ENCODE results near the gene SPATA4. TPM values are rescaled to one million over a fixed set of nuclear protein-coding genes. Genes with fewer than 3 reads are reported as not detected.

The SPATA4 gene
- total RNA-seq, 1 experiment from 2014 or later = not detected

- no peaks in the 10 kb centered on the region for H3K27me3 ChIP-seq (ENCODE audit: insufficient read depth, low read length)
- no peak for TF ChIP-seq CTCF (conservative IDR thresholded peaks at IDR 0.05)
- WGBS (ENCODE audit: extremely low coverage, insufficient read length, low lambda C conversion rate) = no CpG with 5 or more reads among the region's 1 CpG
- no peak overlapping the region for H3K9ac ChIP-seq (ENCODE audit: extremely low read depth, insufficient read length, low read length)
- H2BK15ac ChIP-seq (ENCODE audit: low read depth, low read length) = no peak overlapping the region
- no peak overlapping the region for H3K23ac ChIP-seq (ENCODE audit: insufficient read length, low read depth, low read length)
- Mint-ChIP-seq H3K27ac (no peak overlapping the region), H3K36me3 (ENCODE audit: insufficient read depth in 1 of 3, low read depth in 3 of 3) (no peaks in the 10 kb centered on the region), H3K27me3 (ENCODE audit: low read depth) (no peaks in the 10 kb centered on the region), H3K4me3 (no peak overlapping the region), H3K9me3 (no peaks in the 10 kb centered on the region), H3K4me1 (peaks cover 33 to 36% of the 10 kb centered on the region in 2 experiments)
- no peaks in the 10 kb centered on the region for H4K20me1 ChIP-seq (ENCODE audit: control insufficient read depth, insufficient read depth, insufficient read length)
- H3K4ac ChIP-seq (ENCODE audit: low read depth, low read length) = no peak overlapping the region
- H3K4me2 ChIP-seq (ENCODE audit: insufficient read depth, insufficient read length, low read length) = no peak overlapping the region
- H3K27ac ChIP-seq (ENCODE audit: insufficient read length, low read depth, low read length) = no peak overlapping the region
- H3K79me1 ChIP-seq (ENCODE audit: insufficient read depth, low read depth, low read length, poor library complexity, severe bottlenecking) = no peaks in the 10 kb centered on the region
- no peak overlapping the region for H2BK120ac ChIP-seq (ENCODE audit: low read depth, low read length, poor library complexity, severe bottlenecking)
- no peak overlapping the region for H2BK12ac ChIP-seq (ENCODE audit: insufficient read length, low read depth, low read length)
- DNase-seq = no peak
- H4K91ac ChIP-seq (ENCODE audit: insufficient read length, low read depth, low read length) = no peak overlapping the region
- H3T11ph ChIP-seq (ENCODE audit: low read length) = no peak overlapping the region
- no peaks in the 10 kb centered on the region for H3K9me3 ChIP-seq (ENCODE audit: control insufficient read depth, low read depth, low read length)
- H2BK20ac ChIP-seq (ENCODE audit: low read depth, low read length, poor library complexity, severe bottlenecking) = no peak overlapping the region
- H3K4me1 ChIP-seq (ENCODE audit: insufficient read depth, low read length) = no peaks in the 10 kb centered on the region; the same call in 1 of the 2 replicates
- H3K23me2 ChIP-seq (ENCODE audit: insufficient read length, low read depth, low read length, poor library complexity, severe bottlenecking) = peaks cover 3% of the 10 kb centered on the region
- no peak overlapping the region for H3K14ac ChIP-seq (ENCODE audit: insufficient read depth, low read length)
- no peak overlapping the region for H4K5ac ChIP-seq (ENCODE audit: insufficient read length, low read depth, low read length)
- H3K56ac ChIP-seq (ENCODE audit: insufficient read length, low read depth, low read length) = no peak overlapping the region
- no peak overlapping the region for H2BK5ac ChIP-seq (ENCODE audit: insufficient read length, low read length)
- H3K18ac ChIP-seq (ENCODE audit: insufficient read length, low read depth, low read length) = no peak overlapping the region
- no peaks in the 10 kb centered on the region for H3K79me2 ChIP-seq (ENCODE audit: insufficient read depth, low read length)
- H2AFZ ChIP-seq (ENCODE audit: low read length) = no peak overlapping the region
- H2AK5ac ChIP-seq (ENCODE audit: insufficient read length, low read length) = no peak overlapping the region
- H4K8ac ChIP-seq (replicated peaks; ENCODE audit: insufficient read length, low read depth, low read length) = no peak overlapping the region
Measured at GRCh38 chr4:176191974-176192373, 3.4 kb downstream of the SPATA4 start.

Measured in H9 (cell line).